ENCODE results near the gene KIRREL2. TPM values are rescaled to one million over a fixed set of nuclear protein-coding genes. Genes with fewer than 3 reads are reported as not detected.

KIRREL2 gene
- total RNA-seq, 1 experiment from 2014 or later, result not detected

- intact Hi-C loops (cut with micrococcal nuclease), result loop anchor here (2.0 kb wide), 1 partner anchor 33 kb away; no protein-coding TSS in a partner anchor
- ATAC-seq (no peak), DNase-seq (no peak)
- CTCF ChIA-PET, result no interaction called here
- Histone ChIP-seq H3K4me3 (ENCODE audit: low read length) (peak overlapping the region; percentile 95), H3K4me1 (ENCODE audit: insufficient read depth, low read length) (peaks cover 7% of the 10 kb centered on the region; the same call in 1 of the 2 replicates), H4K20me1 (ENCODE audit: low read length) (no peaks in the 10 kb centered on the region), H3K79me2 (ENCODE audit: low read length) (peaks cover 19% of the 10 kb centered on the region), H3K27me3 (ENCODE audit: low read length) (no peaks in the 10 kb centered on the region), H3K9me3 (ENCODE audit: low read length) (no peaks in the 10 kb centered on the region), H3K9ac (ENCODE audit: low read length) (no peak overlapping the region), H3K4me2 (ENCODE audit: low read length) (peak overlapping the region; percentile 91), H2AFZ (ENCODE audit: low read length) (no peak overlapping the region), H3F3A (ENCODE audit: low read length, unreplicated experiment) (no peaks in the 10 kb centered on the region), H3K27ac (ENCODE audit: low read length) (no peak overlapping the region), H3K9me2 (replicated peaks; ENCODE audit: low read length) (no peaks in the 10 kb centered on the region), H3K36me3 (ENCODE audit: low read depth, low read length) (no peaks in the 10 kb centered on the region)
- no TSS peak for BruUV-seq (replicated peaks)
- POLR2A ChIA-PET (ENCODE audit: unreplicated experiment), result no interaction called here
- TF ChIP-seq EZH2phosphoT487 (IDR thresholded peaks at IDR 0.05; ENCODE audit: borderline replicate concordance, low read length) (no peak), CTCF (conservative IDR thresholded peaks at IDR 0.05; ENCODE audit: low read depth, low read length) (no peak), EZH2 (IDR thresholded peaks at IDR 0.05; ENCODE audit: low read length, unreplicated experiment) (no peak)
Measured at GRCh38 chr19:35897706-35898451, 41.2 kb downstream of the KIRREL2 start.

DNA sequence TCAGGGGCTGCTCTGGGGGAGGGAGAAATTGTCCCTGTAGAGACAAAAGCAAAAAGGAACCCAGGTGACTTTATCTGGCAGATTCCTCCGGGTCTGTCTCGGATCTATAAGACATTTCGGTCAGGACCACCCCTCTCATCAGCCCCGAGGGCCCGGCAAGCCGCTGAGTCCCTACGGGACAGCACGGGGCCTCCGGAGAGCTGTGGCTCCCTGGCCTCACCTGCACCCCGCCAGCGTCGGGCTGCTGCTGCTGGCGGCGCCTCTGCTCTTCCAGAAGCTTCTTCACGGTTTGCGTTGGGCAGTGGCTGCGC is 41.7 kb downstream of the KIRREL2 start:
- peak overlapping the region; percentile 95 for H3K4me3 ChIP-seq (ENCODE audit: low read length)
- peak overlapping the region; percentile 82 for H2AFZ ChIP-seq (ENCODE audit: low read length)
- no peaks in the 10 kb centered on the region for H4K20me1 ChIP-seq (ENCODE audit: low read length)
- H3K9me2 ChIP-seq (replicated peaks; ENCODE audit: low read length), result no peaks in the 10 kb centered on the region
- no peak overlapping the region for H3K27ac ChIP-seq (ENCODE audit: low read length)
- intact Hi-C loops (cut with micrococcal nuclease), result loop anchor here (2.0 kb wide), 1 partner anchor 32 kb away; no protein-coding TSS in a partner anchor
- peaks cover 19% of the 10 kb centered on the region for H3K79me2 ChIP-seq (ENCODE audit: low read length)
- H3K4me2 ChIP-seq (ENCODE audit: low read length), result peak overlapping the region; percentile 91
- DNase-seq (no peak), ATAC-seq (no peak)
- no TSS peak for BruUV-seq (replicated peaks)
- ChIA-PET POLR2A (ENCODE audit: unreplicated experiment) (no interaction called here), CTCF (no interaction called here)
- TF ChIP-seq EZH2 (IDR thresholded peaks at IDR 0.05; ENCODE audit: low read length, unreplicated experiment) (no peak), CTCF (conservative IDR thresholded peaks at IDR 0.05; ENCODE audit: low read depth, low read length) (no peak), EZH2phosphoT487 (IDR thresholded peaks at IDR 0.05; ENCODE audit: borderline replicate concordance, low read length) (no peak)
- peak overlapping the region; percentile 91 for H3K9ac ChIP-seq (ENCODE audit: low read length)
- no peaks in the 10 kb centered on the region for H3K9me3 ChIP-seq (ENCODE audit: low read length)
- peaks cover 10% of the 10 kb centered on the region; the same call in 1 of the 2 replicates for H3K4me1 ChIP-seq (ENCODE audit: insufficient read depth, low read length)
- no peaks in the 10 kb centered on the region for H3K36me3 ChIP-seq (ENCODE audit: low read depth, low read length)
- no peaks in the 10 kb centered on the region for H3F3A ChIP-seq (ENCODE audit: low read length, unreplicated experiment)
- no peaks in the 10 kb centered on the region for H3K27me3 ChIP-seq (ENCODE audit: low read length)

DNA sequence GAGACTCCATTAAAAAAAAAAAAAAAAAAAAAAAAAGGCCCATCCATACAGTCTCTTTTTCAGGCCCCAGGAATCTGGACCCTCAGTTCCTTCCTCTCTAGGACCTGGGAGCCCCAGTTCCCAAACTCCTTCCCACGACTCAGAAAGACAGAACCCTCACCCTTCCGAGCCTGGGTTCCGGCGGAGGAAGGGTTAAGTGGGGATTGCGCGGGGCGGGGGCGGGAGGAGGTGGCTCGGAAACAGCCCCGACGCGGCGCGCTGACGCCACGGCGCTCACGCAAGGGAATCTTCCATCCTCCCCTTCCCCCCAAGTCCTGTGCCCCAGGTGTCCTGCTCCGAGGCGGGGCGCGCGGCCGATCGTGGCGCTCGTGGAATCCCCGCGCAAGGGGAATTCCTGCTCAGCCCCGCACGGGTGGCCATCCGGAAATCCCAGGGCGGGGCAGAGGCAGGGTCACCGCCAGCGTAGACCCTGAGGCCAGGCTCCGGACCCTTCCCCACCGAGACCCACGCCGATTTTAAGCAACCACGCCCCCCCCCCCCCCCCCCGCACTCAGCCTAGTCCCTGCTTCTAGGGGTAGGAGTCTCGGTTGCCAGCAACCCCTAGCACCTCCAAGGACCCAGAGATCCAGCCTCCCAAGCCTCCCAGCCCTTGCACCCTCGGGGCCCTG is 43.0 kb downstream of the KIRREL2 start:
- ATAC-seq (peak; percentile 75), DNase-seq (peak; percentile 69)
- Histone ChIP-seq H3K9ac (ENCODE audit: low read length) (peak overlapping the region; percentile 91), H3K79me2 (ENCODE audit: low read length) (peaks cover 19% of the 10 kb centered on the region), H3K4me2 (ENCODE audit: low read length) (peak overlapping the region; percentile 91), H3K27me3 (ENCODE audit: low read length) (no peaks in the 10 kb centered on the region), H3F3A (ENCODE audit: low read length, unreplicated experiment) (no peaks in the 10 kb centered on the region), H3K36me3 (ENCODE audit: low read depth, low read length) (no peaks in the 10 kb centered on the region), H3K9me2 (replicated peaks; ENCODE audit: low read length) (no peaks in the 10 kb centered on the region), H2AFZ (ENCODE audit: low read length) (peak overlapping the region; percentile 82), H3K4me3 (ENCODE audit: low read length) (peak overlapping the region; percentile 95), H3K27ac (ENCODE audit: low read length) (peak overlapping the region; percentile 59), H3K4me1 (ENCODE audit: insufficient read depth, low read length) (peaks cover 10% of the 10 kb centered on the region; the same call in 1 of the 2 replicates), H3K9me3 (ENCODE audit: low read length) (no peaks in the 10 kb centered on the region), H4K20me1 (ENCODE audit: low read length) (no peaks in the 10 kb centered on the region)
- ChIA-PET POLR2A (ENCODE audit: unreplicated experiment) (no interaction called here), CTCF (no interaction called here)
- BruUV-seq (replicated peaks), result no TSS peak
- TF ChIP-seq CTCF (conservative IDR thresholded peaks at IDR 0.05; ENCODE audit: low read depth, low read length) (no peak), EZH2 (IDR thresholded peaks at IDR 0.05; ENCODE audit: low read length, unreplicated experiment) (no peak), EZH2phosphoT487 (IDR thresholded peaks at IDR 0.05; ENCODE audit: borderline replicate concordance, low read length) (no peak)
- intact Hi-C loops (cut with micrococcal nuclease), result loop anchor here (2.0 kb wide), 1 partner anchor 31 kb away; no protein-coding TSS in a partner anchor

All from PC-3 (cell line).